Medulla oblongata (tissue), 1 donor: ENCODE data around the gene ASB14.
"Not testable (repeated sequence)": the region's sequence is repeated elsewhere in the genome, so short reads cannot be mapped to it uniquely, and the experiment has no call there.

Experiments used
- DNase-seq: peaks from one replicate; pipeline ENCODE4 v3.0.0-alpha.2; 2015; ENCODE audit errors: extremely low spot score

ASB14 gene

DNA sequence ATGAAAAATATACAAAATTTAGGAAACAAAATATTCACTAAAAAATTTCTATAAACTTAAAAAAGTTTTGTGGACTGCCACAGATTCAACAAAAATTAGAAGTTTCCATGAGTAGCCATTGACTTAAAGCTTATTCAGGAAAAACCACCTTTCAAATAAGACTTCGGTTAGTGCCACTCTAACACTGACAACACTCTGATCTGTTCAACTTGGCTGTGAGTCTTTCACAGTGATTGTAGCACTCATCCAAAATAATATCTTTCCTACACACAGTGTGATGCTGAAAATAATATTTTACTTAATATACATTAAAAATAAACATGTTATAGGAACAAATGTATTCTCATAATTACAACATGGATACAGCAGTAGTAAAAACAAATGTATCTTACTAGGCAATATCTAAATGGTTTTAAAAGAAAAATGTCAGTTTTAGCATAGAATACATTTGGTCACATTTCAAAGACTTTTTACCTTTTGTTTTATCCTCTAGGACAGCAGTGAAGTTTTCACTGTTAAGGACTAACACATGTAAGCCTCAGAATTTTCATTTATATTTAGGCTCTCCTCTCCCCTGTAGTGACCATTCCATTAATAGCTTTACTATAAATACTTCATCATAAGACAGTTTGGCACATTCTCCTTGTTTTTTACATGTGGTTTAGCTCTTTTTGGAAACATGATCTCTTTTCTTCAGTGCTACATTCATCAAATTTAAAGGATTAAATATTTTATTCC is at the start of gene ASB14:
ASB14 (minus strand) TSS at position 527 of the 738 bp plus-strand sequence. CDS start 652 bp downstream, outside the sequence.
- DNase-seq: no peak

GRCh38 chr3:57339071-57339642 is 46.7 kb upstream of the ASB14 start:
- not testable (repeated sequence) for DNase-seq

DNA sequence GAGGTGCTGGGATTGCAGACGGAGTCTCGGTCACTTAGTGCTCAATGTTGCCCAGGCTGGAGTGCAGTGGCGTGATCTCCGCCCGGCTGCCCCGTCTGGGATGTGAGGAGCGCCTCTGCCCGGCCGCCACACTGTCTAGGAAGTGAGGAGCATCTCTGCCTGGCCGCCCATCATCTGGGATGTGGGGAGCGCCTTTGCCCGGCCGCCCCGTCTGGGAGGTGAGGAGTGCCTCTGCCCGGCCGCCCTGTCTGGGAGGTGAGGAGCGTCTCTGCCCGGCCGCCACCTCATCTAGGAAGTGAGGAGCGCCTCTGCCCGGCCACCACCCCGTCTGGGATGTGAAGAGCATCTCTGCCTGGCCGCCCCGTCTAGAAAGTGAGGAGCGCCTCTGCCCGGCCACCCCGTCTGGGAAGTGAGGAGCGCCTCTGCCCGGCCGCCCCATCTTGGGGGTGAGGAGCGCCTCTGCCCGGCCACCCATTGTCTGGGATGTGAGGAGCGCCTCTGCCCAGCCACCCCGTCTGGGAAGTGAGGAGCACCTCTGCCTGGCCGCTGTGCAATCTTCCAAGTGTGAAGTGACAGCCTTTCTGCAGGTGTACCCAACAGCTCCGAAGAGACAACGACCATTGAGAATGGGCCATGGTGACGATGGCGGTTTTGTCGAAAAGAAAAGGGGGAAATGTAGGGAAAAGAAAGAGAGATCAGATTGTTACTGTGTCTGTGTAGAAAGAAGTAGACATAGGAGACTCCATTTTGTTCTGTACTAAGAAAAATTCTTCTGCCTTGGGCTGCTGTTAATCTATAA is 46.0 kb upstream of the ASB14 start:
- DNase-seq: not testable (repeated sequence)

DNA sequence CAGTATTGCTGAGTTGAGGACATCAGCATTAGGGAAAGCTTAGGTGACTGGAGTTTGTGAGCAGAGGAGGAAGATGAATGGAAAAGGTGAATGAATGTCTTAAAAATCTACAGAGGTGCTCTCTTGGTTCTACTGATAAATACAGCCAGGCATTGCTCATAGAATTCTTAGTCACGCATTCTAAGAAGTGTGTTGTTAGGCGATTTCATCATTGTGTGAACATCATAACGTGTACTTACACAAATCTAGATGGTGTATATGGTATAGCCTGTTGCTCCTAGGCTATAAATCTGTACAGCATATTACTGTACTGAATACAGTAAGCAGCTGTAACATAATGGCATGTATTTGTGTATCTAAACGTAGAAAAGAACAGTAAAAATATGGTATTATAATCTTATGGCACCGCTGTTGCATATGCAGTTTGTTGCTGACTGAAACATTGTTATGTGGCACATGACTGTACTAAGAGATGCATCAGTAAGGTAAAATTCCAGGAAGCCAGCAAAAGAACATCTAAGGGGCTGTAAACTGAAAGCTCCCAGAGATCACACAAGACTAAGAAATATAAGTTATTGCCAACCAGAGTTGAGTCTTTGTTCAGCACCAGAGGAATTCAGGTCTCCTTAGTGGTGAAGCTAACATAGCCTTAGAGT is 42.9 kb upstream of the ASB14 start:
- DNase-seq: no peak

DNA sequence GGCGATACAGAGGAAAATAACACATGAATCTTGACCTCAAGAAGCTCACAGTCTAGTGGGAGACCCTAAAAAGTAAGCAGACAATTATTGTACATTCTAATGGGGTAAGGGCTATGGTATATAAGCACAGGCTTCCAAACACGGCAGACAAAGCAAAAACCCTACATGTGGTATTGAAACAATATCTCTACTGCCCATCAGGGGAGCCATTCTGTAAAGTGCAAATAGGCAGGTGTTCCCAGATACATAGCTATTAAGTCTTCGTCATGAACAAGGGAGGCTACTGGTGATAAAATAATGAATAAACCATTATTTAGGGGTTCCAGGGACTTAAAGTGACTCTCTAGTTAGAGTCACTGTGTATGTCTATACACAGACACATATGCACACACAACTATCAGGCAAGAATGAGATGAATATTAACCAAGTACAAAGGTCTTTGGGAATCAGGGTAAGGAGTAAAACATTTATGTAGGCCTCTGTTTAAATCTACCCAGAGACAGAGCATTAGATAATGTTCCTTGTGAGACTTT is 38.7 kb upstream of the ASB14 start:
- DNase-seq: no peak

GRCh38 chr3:57326498-57326897 is 34.0 kb upstream of the ASB14 start:
- DNase-seq: not testable (repeated sequence)

DNA sequence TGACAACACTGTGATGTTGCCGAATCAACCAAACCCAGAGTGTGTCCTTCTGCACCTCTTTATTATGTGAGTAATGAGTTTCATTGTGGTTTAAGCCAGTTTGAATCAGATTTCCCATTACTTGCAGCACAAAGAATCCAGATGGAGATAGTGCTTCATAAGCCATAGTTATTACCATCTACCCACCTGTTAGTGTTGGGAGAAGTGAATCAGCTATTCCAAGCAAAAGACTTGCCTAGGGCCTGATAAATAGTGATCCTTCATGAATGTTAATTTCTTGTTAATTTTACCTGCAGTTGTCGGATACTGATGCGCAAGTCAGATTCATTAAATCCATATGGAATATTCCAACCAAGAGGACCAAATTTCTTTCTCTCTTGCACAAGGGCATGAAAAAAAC is 21.7 kb upstream of the ASB14 start:
- DNase-seq: no peak

- DNase-seq: no peak
Observed at GRCh38 chr3:57309769-57310360, 17.4 kb upstream of the ASB14 start.

DNA sequence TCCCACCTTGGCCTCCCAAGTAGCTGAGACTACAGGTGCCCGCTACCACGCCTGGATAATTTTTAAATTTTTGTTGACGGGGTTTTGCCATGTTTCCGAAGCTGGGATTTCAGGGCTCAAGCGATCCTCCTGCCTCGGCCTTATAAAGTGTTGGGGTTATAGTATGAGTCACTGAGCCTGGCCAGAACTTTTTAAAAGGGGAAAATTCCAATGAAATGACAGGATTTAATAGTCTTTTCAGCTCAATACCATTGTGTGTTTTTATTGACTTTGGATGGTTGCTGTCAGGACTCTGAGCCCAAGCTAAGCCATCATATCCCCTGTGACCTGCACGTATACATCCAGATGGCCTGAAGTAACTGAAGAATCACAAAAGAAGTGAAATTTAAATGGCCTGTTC is 11.0 kb upstream of the ASB14 start:
- not testable (repeated sequence) for DNase-seq

- no peak for DNase-seq
Observed at GRCh38 chr3:57298041-57298440, 5.6 kb upstream of the ASB14 start.

DNA sequence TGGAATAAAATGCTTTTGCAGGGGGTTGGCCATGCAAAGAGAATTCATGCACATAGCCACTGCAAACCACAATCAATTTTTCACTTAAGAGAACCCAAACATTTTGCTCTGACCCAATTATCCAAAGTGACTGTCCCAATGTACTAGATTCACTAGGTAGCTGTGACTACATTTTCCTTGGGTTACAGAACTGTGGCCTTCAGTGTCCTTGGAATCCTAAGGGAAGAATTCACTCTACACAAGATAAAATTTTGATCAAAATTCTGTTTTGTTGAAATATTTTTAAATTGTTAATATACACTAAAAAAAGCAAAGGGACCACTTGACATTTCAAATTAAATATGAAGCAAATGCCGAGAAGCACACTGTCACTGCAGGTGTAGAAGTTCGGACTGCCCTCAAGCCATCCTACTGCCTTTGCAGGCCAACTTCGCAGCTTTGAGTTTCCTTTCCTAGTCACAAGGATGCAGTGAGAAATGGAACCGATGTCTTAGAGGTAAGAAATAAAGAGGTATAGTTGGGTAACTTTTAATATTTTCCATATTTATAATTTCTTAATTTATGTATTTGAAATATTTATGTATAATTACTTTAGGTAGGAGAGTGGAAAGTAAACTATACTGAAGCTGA is 527 bp upstream of the ASB14 start:
- DNase-seq: no peak

GRCh38 chr3:57288403-57288802 is 4.1 kb downstream of the ASB14 start:
- no peak for DNase-seq

DNA sequence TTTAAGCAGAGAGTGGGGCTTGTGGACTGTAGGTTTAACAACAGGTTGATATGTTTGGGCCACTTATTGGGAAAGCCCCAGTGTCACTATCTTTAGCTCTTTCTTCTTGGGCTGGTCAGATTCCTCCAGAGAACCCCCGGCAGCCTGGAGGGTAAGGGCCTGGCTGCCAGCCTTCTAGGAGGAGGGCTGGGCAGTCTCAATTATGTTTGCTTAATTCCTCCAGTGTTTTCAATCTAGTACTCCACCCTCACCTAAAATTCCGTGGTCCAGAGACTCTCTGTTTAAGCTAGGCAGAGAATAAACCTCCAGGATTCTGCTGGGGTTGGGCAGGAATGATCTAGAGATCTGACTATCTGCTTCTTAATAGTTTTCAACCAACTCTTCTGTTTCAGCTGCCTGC is 5.3 kb downstream of the ASB14 start:
- no peak for DNase-seq

- DNase-seq: no peak
Observed at GRCh38 chr3:57283334-57283733, 9.2 kb downstream of the ASB14 start.

DNA sequence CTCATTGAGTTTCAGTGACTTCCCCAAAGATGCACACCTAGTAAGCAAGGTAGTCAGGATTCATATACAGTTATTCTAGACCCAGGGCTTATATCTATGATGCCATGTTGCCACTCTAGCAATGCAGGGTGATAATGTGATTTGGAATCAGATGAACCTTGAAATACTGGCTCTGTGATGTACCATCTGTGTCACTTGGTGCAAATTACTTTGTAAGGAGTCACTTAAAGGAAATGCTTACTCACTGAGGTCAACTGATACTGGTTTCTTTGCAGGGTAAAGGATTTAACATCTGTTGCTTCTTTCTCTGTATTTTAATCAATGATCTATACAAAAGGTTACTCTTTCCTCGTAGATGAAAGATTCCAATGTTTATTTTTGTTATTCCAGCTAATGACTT is 10.8 kb downstream of the ASB14 start:
- no peak for DNase-seq

DNA sequence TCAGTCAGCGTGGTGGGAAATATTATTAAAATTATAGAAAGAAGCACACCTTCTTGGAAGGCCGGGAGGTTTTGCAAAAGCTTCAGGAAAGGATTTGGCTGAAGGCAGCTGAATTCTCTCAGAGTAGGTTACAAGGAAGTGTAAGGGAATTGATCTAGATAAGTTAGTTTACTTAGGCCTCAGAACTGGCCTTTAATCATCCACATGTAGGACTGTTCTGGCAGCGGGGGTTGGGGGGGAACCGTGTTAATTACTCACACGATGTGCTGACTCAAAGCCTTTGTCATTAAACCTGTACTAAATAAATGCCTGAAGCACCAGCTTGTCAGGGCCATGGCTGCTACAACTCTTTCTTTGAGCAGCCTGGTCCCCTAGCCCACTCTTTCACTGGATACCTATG is 12.8 kb downstream of the ASB14 start:
- no peak for DNase-seq

DNA sequence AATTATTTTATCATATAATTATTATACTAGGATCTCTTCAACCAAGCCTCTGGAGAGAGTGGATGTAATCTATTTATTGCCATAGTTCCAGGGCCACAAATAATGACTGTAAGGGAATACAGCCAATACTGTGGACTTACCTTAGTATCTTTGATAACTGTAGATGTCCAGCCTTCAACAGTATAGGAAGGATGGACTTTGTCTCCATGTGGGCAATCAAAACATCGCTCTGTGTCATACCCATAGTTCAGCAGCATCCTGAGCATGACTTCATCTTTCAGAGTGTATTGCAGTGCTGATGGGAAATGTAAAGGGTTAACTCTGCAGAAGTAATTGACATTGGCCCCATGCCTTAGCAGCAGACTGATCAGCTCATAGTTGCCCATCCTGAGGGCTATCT is 14.2 kb downstream of the ASB14 start:
- DNase-seq: no peak

DNA sequence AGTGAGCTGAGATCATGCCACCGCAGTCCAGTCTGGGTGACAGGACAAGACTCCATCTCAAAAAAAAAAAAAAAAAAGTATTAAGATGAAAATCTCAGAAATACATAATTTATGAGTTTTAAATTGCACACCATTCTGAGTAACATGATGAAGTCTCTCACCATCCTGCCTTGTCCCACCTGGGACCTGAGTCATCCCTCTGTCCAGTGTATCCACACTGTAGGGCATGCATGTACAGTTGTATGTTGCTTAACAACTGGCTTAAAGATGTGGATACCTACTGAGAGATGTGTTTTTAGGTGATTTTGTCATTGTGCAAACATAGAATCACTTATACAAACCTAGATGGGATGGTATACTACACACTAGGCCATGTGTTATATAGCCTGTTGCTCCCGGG is 17.1 kb downstream of the ASB14 start:
- no peak for DNase-seq

DNA sequence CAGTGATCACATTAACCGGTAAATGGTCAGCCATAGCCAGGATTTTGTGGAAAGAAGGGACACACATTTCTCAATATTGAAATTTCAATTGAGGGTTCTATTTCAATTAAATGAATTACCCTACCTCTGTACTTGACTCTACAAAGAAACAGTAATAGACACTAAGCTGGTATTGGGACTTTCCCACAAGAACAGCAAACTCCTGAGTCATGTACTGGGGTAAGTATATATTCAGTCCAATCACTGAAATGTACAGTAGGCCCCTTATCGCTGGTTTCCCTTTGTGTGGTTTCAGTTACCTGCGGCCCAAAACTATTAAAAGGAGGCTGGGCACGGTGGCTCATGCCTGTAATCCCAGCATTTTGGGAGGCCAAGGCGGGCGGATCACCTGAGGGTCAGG is 17.6 kb downstream of the ASB14 start:
- DNase-seq: no peak

GRCh38 chr3:57268416-57268815 is 24.1 kb downstream of the ASB14 start:
- DNase-seq: no peak

DNA sequence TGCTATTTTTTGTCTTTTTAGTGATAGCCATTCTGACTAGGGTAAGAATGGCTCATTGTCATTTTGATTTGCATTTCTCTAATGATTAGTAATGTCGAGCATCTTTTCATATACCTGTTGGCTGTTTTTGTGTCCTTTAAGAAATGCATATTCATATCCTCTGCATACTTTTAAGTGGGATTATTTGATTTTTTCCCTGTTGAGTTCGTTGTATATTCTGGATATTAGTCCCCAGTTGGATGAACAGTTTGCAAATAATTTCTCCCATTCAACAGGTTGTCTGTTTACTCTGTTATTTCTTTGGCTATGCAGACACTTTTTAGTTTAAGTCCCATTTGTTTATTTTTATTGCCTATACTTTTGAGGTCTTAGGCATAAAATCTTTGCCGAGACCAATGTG is 30.6 kb downstream of the ASB14 start:
- no peak for DNase-seq
